HL-60 (cell line): ENCODE data around the gene PRPSAP1.
"Not testable (repeated sequence)": the region's sequence is repeated elsewhere in the genome, so short reads cannot be mapped to it uniquely, and the experiment has no call there.

ENCODE experiments used
- DNase-seq, 2 experiments: peaks; one replicate each; pipeline ENCODE4 v3.0.0-alpha.2; 2010 to 2020; ENCODE audit warnings: low read depth in 1 of 2, low spot score in 1 of 2
- H3K27ac ChIP-seq: fragments of 250-450 bp; sonication (Bioruptor Pico); replicated peaks from 2 replicates; pipeline ENCODE4 v1.5.1; 2020; ENCODE audit warnings: mild to moderate bottlenecking, moderate library complexity
- H3K27me3 ChIP-seq: fragments of 250-450 bp; sonication (Bioruptor Pico); 2 replicates; pipeline ENCODE4 v1.5.1; 2021; ENCODE audit warnings: mild to moderate bottlenecking, moderate library complexity; ENCODE audit not compliant: insufficient read depth, poor library complexity, severe bottlenecking
- H3K4me3 ChIP-seq: replicated peaks from 2 replicates; pipeline ENCODE4 v1.5.1; 2011; ENCODE audit warnings: mild to moderate bottlenecking, control low read depth, low read length; ENCODE audit not compliant: insufficient read depth
- GABPA ChIP-seq: IDR thresholded peaks from 2 replicates; pipeline ENCODE4 v1.6.1; 2012; ENCODE audit warnings: low read depth
- POLR2AphosphoS5 ChIP-seq: IDR thresholded peaks from 2 replicates; pipeline ENCODE4 v1.6.1; 2012; ENCODE audit warnings: low read depth
- SPI1 ChIP-seq: IDR thresholded peaks from 2 replicates; pipeline ENCODE4 v1.6.1; 2012; ENCODE audit warnings: low read depth, mild to moderate bottlenecking, borderline replicate concordance
- TF ChIP-seq, protein P1 (sequence below): IDR thresholded peaks from one replicate; pipeline ENCODE4 v1.5.1; 2011; ENCODE audit warnings: low read length, control low read depth, inconsistent platforms; ENCODE audit not compliant: insufficient read depth
- TF ChIP-seq, protein P2 (sequence below): IDR thresholded peaks from 2 replicates; pipeline ENCODE4 v1.6.1; 2012; ENCODE audit warnings: low read depth; ENCODE audit not compliant: insufficient replicate concordance

Gene PRPSAP1

DNA sequence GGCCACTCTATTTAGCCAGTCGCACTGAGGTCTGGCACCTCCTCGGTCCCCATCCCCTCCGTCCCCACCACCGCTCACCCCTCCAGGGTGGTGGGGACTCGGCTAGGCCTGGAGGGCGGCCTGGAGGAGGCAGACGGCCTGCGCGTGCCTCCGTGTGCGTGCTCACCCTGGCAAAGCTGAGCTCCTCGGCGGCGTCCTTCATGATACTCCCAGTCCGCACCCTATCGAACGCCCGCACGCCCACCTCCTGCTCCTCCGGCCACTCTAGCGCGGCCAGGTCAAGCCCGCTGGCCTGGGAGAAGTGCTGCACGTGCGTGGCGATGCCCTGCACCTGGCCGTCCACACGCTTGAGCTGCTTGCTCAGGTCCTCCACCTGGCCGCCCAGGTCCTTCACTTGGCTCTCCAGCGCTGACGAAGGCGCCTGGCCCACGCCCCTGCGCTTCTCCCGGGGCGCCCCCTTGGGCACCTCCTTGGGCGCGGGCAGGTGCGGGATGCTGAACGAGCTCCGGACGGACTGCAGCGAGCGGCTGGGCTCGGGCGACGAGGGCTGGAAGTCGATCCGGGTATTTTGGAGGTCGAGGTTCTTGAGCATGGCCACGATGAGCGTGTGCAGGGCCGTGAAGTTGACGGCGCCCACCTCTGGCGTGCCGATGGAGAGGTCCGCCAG lies 46.3 kb downstream of the PRPSAP1 start:
- no peak overlapping the region for H3K4me3 ChIP-seq
- TF ChIP-seq POLR2AphosphoS5 (no peak), GABPA (no peak), SPI1 (no peak)
- TF ChIP-seq, protein P1, sequence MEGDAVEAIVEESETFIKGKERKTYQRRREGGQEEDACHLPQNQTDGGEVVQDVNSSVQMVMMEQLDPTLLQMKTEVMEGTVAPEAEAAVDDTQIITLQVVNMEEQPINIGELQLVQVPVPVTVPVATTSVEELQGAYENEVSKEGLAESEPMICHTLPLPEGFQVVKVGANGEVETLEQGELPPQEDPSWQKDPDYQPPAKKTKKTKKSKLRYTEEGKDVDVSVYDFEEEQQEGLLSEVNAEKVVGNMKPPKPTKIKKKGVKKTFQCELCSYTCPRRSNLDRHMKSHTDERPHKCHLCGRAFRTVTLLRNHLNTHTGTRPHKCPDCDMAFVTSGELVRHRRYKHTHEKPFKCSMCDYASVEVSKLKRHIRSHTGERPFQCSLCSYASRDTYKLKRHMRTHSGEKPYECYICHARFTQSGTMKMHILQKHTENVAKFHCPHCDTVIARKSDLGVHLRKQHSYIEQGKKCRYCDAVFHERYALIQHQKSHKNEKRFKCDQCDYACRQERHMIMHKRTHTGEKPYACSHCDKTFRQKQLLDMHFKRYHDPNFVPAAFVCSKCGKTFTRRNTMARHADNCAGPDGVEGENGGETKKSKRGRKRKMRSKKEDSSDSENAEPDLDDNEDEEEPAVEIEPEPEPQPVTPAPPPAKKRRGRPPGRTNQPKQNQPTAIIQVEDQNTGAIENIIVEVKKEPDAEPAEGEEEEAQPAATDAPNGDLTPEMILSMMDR: no peak
- TF ChIP-seq, protein P2, sequence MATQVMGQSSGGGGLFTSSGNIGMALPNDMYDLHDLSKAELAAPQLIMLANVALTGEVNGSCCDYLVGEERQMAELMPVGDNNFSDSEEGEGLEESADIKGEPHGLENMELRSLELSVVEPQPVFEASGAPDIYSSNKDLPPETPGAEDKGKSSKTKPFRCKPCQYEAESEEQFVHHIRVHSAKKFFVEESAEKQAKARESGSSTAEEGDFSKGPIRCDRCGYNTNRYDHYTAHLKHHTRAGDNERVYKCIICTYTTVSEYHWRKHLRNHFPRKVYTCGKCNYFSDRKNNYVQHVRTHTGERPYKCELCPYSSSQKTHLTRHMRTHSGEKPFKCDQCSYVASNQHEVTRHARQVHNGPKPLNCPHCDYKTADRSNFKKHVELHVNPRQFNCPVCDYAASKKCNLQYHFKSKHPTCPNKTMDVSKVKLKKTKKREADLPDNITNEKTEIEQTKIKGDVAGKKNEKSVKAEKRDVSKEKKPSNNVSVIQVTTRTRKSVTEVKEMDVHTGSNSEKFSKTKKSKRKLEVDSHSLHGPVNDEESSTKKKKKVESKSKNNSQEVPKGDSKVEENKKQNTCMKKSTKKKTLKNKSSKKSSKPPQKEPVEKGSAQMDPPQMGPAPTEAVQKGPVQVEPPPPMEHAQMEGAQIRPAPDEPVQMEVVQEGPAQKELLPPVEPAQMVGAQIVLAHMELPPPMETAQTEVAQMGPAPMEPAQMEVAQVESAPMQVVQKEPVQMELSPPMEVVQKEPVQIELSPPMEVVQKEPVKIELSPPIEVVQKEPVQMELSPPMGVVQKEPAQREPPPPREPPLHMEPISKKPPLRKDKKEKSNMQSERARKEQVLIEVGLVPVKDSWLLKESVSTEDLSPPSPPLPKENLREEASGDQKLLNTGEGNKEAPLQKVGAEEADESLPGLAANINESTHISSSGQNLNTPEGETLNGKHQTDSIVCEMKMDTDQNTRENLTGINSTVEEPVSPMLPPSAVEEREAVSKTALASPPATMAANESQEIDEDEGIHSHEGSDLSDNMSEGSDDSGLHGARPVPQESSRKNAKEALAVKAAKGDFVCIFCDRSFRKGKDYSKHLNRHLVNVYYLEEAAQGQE: no peak
- no peak for DNase-seq
- no peak overlapping the region for H3K27ac ChIP-seq
- no peaks in the 10 kb centered on the region for H3K27me3 ChIP-seq

DNA sequence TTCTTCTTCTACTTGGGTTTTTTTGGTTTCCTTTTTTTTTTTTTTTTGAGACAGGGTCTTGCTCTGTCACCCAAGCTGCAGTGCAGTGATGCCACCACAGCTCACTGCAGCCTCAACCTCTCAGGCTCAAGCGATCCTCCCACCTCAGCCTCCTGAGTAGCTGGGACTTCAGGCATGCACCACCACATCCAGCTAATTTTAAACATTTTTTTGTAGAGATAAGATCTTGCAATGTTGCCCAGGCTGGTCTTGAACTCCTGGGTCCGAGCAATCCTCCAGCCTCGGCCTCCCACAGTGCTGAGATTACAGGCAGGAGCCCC lies 48.6 kb downstream of the PRPSAP1 start:
- H3K27ac ChIP-seq, DNase-seq, H3K27me3 ChIP-seq: not testable (repeated sequence)

DNA sequence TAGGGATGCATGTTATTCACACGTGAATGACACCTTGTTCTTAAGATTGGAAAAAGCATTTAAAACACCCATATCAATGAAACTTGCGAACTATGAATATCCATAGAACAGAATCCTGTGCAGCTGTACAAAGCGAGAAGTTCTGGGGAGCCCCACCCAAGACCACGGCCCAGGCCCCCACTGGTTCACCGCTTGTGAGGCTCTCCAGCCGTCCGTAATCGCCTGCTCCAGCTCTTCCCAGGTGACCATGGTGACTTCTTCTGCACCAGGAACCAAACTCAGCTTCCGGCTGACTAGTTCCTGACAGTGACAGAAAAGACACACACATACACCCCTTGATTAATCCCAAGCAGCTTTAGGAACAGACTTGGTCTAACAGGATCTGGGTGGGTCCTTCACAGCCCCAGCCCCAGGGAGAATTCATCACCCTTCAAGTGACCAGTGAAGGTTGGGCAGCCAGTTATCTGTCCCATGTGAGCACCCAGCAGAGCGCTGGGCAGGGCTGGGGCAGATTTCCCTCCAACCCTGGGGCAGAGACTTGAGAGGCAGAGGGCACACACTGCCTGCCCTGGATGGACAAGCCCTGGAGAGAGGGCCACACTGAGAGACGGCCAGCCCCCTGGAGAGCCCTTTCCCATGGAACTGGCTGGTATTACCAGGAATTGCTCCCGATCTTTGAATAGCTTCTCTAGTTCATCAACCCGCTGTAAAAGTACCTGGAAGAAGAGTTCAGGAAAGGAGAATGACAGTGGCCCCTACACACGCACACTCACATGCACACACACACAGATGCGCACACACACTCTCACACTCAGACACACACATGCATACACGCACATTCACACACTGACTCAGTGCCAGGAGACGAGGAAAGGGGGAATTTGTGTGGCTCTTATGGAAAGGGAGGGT lies 49.2 kb downstream of the PRPSAP1 start:
- Histone ChIP-seq H3K27me3 (no peaks in the 10 kb centered on the region), H3K27ac (no peak overlapping the region), H3K4me3 (no peak overlapping the region)
- TF ChIP-seq, protein P2: no peak
- TF ChIP-seq GABPA: no peak
- TF ChIP-seq SPI1: no peak
- TF ChIP-seq POLR2AphosphoS5: no peak
- TF ChIP-seq, protein P1: no peak
- no peak for DNase-seq

More for the DNA sequence above, 48.6 kb downstream of the PRPSAP1 start:
- not testable (repeated sequence) for H3K4me3 ChIP-seq

DNA sequence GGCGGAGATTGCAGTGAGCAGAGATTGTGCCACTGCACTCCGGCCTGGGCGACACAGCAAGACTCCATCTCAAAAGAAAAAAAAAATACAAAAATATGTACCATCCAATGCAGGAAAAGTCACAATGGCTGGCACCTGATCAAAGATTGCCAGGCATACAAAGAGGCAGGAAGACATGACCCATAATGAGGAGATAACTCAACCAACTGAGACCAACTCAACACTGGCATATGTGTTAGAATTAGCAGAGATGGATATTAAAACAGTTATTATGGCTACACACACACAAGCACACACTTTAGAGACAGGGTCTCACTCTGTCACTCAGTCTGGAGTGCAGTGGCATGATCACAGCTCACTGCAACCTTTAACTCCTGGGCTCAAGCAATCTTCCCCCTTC lies 56.3 kb downstream of the PRPSAP1 start:
- Histone ChIP-seq H3K4me3 (no peak overlapping the region), H3K27me3 (no peaks in the 10 kb centered on the region), H3K27ac (no peak overlapping the region)
- DNase-seq: no peak
- TF ChIP-seq, protein P1: no peak
- no peak for TF ChIP-seq SPI1
- no peak for TF ChIP-seq POLR2AphosphoS5
- TF ChIP-seq, protein P2: no peak
- no peak for TF ChIP-seq GABPA
